PC-9 (cell line): ENCODE data around the gene KCNAB3. TPM values are rescaled to one million over a fixed set of nuclear protein-coding genes. Genes with fewer than 3 reads are reported as not detected.

ENCODE experiments used
- BruUV-seq: library from RNA; stranded (reverse); fragments of 400-500 nt; replicated peaks from 2 replicates; lab custom pipeline; 2021; lab: Mats Ljungman, UMichigan
- CTCF ChIA-PET: fragments of 300-600 bp; sonication (Branson Sonifier 250); formaldehyde crosslinking; loops from one replicate; lab custom pipeline; 2022; ENCODE audit warnings: antibody characterized with exemption; lab: Charles Lee
- POLR2A ChIA-PET: fragments of 300-600 bp; sonication (Branson Sonifier 250); formaldehyde crosslinking; loops from one replicate; lab custom pipeline; 2022; ENCODE audit warnings: antibody characterized with exemption; ENCODE audit not compliant: unreplicated experiment; lab: Charles Lee
- DNase-seq, 2 experiments: peaks; one replicate each; pipeline versions ENCODE4 v3.0.0 to v3.0.0-alpha.2; 2015 to 2022; ENCODE audit warnings: mixed read lengths in 1 of 2
- H2AFZ ChIP-seq: fragments of 200-600 bp; sonication (generic); 2 replicates; pipeline ENCODE4 v1.8.1; 2017; ENCODE audit warnings: antibody characterized with exemption
- H3F3A ChIP-seq: fragments of 200-600 bp; sonication (generic); 2 replicates; pipeline ENCODE4 v1.8.1; 2017; ENCODE audit warnings: antibody characterized with exemption, mild to moderate bottlenecking, low read depth; ENCODE audit not compliant: insufficient read depth
- H3K27ac ChIP-seq: fragments of 200-600 bp; sonication (generic); 2 replicates; pipeline ENCODE4 v1.6.1; 2016; ENCODE audit warnings: mixed run types
- H3K27me3 ChIP-seq: fragments of 200-600 bp; sonication (generic); 2 replicates; pipeline ENCODE4 v1.6.1; 2016; ENCODE audit warnings: low read depth, mixed run types; ENCODE audit not compliant: insufficient read depth
- H3K36me3 ChIP-seq: fragments of 200-600 bp; sonication (generic); 2 replicates; pipeline ENCODE4 v1.6.1; 2016; ENCODE audit warnings: low read depth, mixed run types
- H3K4me1 ChIP-seq: fragments of 200-600 bp; sonication (generic); replicated peaks from 2 replicates; pipeline ENCODE4 v1.6.1; 2016; ENCODE audit warnings: mixed run types; ENCODE audit not compliant: insufficient read depth
- H3K4me2 ChIP-seq: fragments of 200-600 bp; sonication (generic); 2 replicates; pipeline ENCODE4 v1.6.1; 2017; ENCODE audit warnings: mixed run types
- H3K4me3 ChIP-seq: fragments of 200-600 bp; sonication (generic); 2 replicates; pipeline ENCODE4 v1.6.1; 2016; ENCODE audit warnings: mixed run types
- H3K79me2 ChIP-seq: fragments of 200-600 bp; sonication (generic); 2 replicates; pipeline ENCODE4 v1.6.1; 2017; ENCODE audit warnings: low read depth, mixed run types
- H3K9me2 ChIP-seq: fragments of 200-600 bp; sonication (generic); 2 replicates; pipeline ENCODE4 v1.8.1; 2017; ENCODE audit warnings: mild to moderate bottlenecking; ENCODE audit not compliant: insufficient read depth
- H3K9me3 ChIP-seq: fragments of 200-600 bp; sonication (generic); 2 replicates; pipeline ENCODE4 v1.8.1; 2016; ENCODE audit warnings: low read depth; ENCODE audit not compliant: insufficient read depth
- H4K20me1 ChIP-seq: fragments of 200-600 bp; sonication (generic); 2 replicates; pipeline ENCODE4 v1.8.1; 2017; ENCODE audit not compliant: insufficient read depth
- CTCF ChIP-seq: fragments of 200-600 bp; sonication (generic); conservative IDR thresholded peaks from 2 replicates; pipeline ENCODE4 v1.6.1; 2017; ENCODE audit warnings: mixed run types, antibody characterized with exemption, mild to moderate bottlenecking, moderate library complexity
- EZH2 ChIP-seq: fragments of 200-600 bp; sonication (generic); IDR thresholded peaks from 2 replicates; pipeline ENCODE4 v1.8.0; 2017; ENCODE audit warnings: antibody characterized with exemption, low read depth
- intact Hi-C: fragments of 100-400 bp; cut with micrococcal nuclease; formaldehyde crosslinking; loops from one replicate; pipeline ENCODE4 v1.10.0; 2022; ENCODE audit not compliant: unreplicated experiment
- total RNA-seq: library from RNA; stranded (reverse); gene quantifications from 2 replicates; pipeline ENCODE4 v1.2.3, GENCODE V29; 2021

Gene KCNAB3
- total RNA-seq, 1 experiment from 2014 or later: 13.8 TPM

- no peaks in the 10 kb centered on the region for H3K79me2 ChIP-seq
- TF ChIP-seq CTCF: no peak
- no peak for TF ChIP-seq EZH2
- intact Hi-C loops: no loop called here
- CTCF ChIA-PET: no interaction called here
- H3K4me3 ChIP-seq: no peak overlapping the region
- H4K20me1 ChIP-seq: no peaks in the 10 kb centered on the region
- H3K27ac ChIP-seq: no peak overlapping the region
- H3K9me3 ChIP-seq: no peaks in the 10 kb centered on the region
- no peaks in the 10 kb centered on the region for H3K4me1 ChIP-seq
- H3K36me3 ChIP-seq: no peaks in the 10 kb centered on the region
- no peak overlapping the region for H3K4me2 ChIP-seq
- POLR2A ChIA-PET: no interaction called here
- no peaks in the 10 kb centered on the region for H3F3A ChIP-seq
- BruUV-seq: no TSS peak
- no peaks in the 10 kb centered on the region for H3K27me3 ChIP-seq
- no peak overlapping the region for H2AFZ ChIP-seq
- DNase-seq: no peak
- no peaks in the 10 kb centered on the region for H3K9me2 ChIP-seq
Measured at GRCh38 chr17:7974638-7975131, 45.0 kb upstream of the KCNAB3 start.

- Histone ChIP-seq H3K4me1 (no peaks in the 10 kb centered on the region), H3K79me2 (no peaks in the 10 kb centered on the region), H3K9me2 (no peaks in the 10 kb centered on the region), H3K27me3 (no peaks in the 10 kb centered on the region), H2AFZ (no peak overlapping the region), H3K4me2 (no peak overlapping the region), H3K36me3 (no peaks in the 10 kb centered on the region), H3K27ac (no peak overlapping the region), H3F3A (no peaks in the 10 kb centered on the region), H3K9me3 (no peaks in the 10 kb centered on the region), H4K20me1 (no peaks in the 10 kb centered on the region), H3K4me3 (no peak overlapping the region)
- intact Hi-C loops: no loop called here
- CTCF ChIA-PET: interaction anchor here (0.6 kb wide), 1 partner anchor 39 kb away, joined by 3 read pairs; no protein-coding TSS in a partner anchor
- BruUV-seq: no TSS peak
- POLR2A ChIA-PET: interaction anchor here (0.5 kb wide), 1 partner anchor 60 kb away, joined by 5 read pairs; no protein-coding TSS in a partner anchor
- TF ChIP-seq CTCF: peak; percentile 48; the same call in 1 of the 2 replicates
- TF ChIP-seq EZH2: no peak
- no peak for DNase-seq
Measured at GRCh38 chr17:7972131-7972785, 42.6 kb upstream of the KCNAB3 start.

GRCh38 chr17:7971651-7972050, 42.0 kb upstream of the KCNAB3 start:
- Histone ChIP-seq H3K9me3 (no peaks in the 10 kb centered on the region), H3F3A (no peaks in the 10 kb centered on the region), H3K27ac (no peak overlapping the region), H2AFZ (no peak overlapping the region), H4K20me1 (no peaks in the 10 kb centered on the region), H3K36me3 (no peaks in the 10 kb centered on the region), H3K27me3 (no peaks in the 10 kb centered on the region), H3K79me2 (no peaks in the 10 kb centered on the region), H3K4me3 (no peak overlapping the region), H3K9me2 (no peaks in the 10 kb centered on the region), H3K4me1 (no peaks in the 10 kb centered on the region), H3K4me2 (no peak overlapping the region)
- BruUV-seq: no TSS peak
- POLR2A ChIA-PET: interaction anchor here (0.5 kb wide), 1 partner anchor 60 kb away, joined by 5 read pairs; no protein-coding TSS in a partner anchor
- no peak for DNase-seq
- TF ChIP-seq EZH2 (no peak), CTCF (no peak)
- CTCF ChIA-PET: no interaction called here
- intact Hi-C loops: no loop called here
